Cardiac septum (tissue), 1 donor: Measurements from ENCODE around the gene VAV1. TPM values are rescaled to one million over a fixed set of nuclear protein-coding genes. Genes with fewer than 3 reads are reported as not detected.
"Not testable (repeated sequence)": the region's sequence is repeated elsewhere in the genome, so short reads cannot be mapped to it uniquely, and the experiment has no call there.

Experiments
- DNase-seq: peaks from one replicate; pipeline ENCODE4 v3.0.0-alpha.2; 2020; ENCODE audit warnings: low spot score
- intact Hi-C: fragments of 100-400 bp; cut with DNase I; formaldehyde crosslinking; loops from one replicate; pipeline ENCODE4 v1.14.0; 2022
- total RNA-seq: library from RNA; stranded (reverse); fragmentation: NEBNext Ultra II Directional; extraction: Animal tissue kit (Norgen Biotek cat#: 25700); gene quantifications from one replicate; pipeline ENCODE4 v1.2.1, GENCODE V29; 2021
- donor health status: DM: no; HTN: no; CAD: no.

VAV1 gene
- total RNA-seq, 1 donor from 2014 or later: 1.5 TPM

DNA sequence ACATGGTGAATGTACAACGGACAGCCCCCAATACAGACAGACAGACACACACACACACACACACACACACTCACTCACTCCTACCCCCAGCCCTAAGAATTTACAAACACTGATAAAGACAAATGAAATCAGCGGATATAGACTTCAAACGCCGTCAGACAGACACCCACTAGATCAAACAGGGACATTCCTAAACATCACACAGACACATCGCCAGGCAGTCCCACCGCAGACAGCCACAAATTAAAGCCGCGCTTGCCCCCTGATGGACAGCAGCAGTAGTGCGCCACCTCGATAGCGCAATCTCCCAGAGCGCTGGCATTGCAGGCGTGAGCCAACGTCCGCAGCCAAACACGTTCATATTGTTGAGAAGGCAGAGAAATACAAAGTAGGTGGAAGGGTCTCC is 90.2 kb downstream of the VAV1 start:
- intact Hi-C loops: loop anchor here (1.0 to 5.0 kb wide), 3 partner anchors 124 to 345 kb away; partner anchors contain the start of gene TRIP10
- peak; percentile 87 for DNase-seq

DNA sequence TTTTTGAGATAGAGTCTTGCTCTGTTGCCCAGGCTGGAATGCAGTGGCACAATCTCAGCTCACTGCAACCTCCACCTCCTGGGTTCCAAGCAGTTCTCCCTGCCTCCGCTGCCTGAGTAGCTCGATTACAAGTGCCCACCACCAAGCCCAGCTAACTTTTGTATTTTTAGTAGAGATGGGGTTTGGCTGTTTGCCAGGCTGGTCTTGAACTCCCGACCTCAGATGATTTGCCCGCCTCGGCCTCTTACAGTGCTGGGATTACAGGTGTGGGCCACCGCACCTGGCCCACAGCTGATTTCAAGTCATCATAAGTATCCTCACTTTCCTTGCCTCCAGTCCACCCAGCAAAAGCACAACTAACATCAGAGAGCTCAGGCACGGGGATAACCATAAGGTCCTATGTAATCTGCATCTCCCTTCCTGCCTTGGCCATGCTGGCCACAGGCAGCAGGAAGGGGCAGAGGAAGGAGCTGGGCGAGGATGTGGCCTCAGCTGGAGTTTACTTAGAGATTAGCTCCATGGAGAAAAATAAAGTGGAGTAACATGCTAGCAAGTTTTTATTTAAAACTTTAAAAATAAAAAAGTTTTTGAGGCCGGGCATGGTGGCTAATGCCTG is 91.9 kb downstream of the VAV1 start:
- DNase-seq: no peak
- intact Hi-C loops: loop anchor here (5.0 kb wide), 1 partner anchor 347 kb away; no protein-coding TSS in a partner anchor

DNA sequence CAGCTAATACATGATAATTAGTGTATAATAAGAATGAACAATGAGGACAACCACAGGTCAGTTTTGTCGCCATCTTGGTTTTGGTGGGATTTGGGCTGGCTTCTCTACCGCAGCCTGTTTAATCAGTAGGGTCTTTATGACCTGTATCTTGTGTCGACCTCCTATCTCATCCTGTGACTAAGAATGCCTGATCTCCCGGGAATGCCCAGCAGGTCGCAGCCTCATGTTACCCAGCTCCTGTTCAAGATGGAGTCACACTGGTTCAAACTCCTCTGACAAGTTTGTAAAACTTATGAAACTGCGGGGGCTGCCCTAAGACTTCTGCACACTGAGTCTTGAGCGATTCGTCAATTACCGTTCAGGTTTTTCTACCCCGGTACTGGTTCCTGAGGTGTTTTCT is 93.3 kb downstream of the VAV1 start:
- DNase-seq: no peak
- intact Hi-C loops: no loop called here

GRCh38 chr19:6866741-6867151 is 94.2 kb downstream of the VAV1 start:
- no peak for DNase-seq
- intact Hi-C loops: no loop called here

GRCh38 chr19:6868351-6868750 is 95.8 kb downstream of the VAV1 start:
- no peak for DNase-seq
- intact Hi-C loops: no loop called here

DNA sequence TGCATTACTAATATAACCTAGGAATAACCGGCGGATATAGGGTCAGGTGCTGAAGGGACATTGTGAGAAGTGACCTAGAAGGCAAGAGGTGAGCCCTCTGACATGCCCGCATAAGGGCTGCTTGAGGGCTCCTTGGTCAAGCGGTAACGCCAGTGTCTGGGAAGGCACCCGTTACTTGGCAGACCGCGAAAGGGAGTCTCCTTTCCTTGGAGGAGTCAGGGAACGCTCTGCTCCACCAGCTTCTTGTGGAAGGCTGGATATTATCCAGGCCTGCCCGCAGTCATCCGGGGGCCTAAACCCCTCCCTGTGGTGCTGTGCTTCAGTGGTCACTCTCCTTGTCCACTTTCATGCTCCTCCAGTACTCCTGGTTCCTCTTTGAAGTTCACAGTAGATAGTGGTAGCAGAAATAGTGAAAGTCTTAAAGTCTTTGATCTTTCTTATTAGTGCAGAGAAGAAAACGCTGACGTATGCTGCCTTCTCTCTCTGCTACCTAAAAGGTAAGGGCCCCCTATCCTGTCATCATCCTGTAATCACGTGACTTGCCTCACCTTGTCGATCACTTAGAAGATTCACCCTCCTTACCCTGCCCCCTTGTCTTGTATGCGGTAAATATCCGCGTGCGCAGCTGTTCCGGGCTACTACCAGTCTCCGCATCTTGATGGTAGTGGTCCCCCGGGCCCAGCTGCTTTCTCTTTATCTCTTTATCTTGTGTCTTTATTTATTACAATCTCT is 96.8 kb downstream of the VAV1 start:
- intact Hi-C loops: not testable (repeated sequence)

GRCh38 chr19:6873708-6874431 is 101.4 kb downstream of the VAV1 start:
- no peak for DNase-seq

More for the DNA sequence above, 96.8 kb downstream of the VAV1 start:
- not testable (repeated sequence) for DNase-seq

GRCh38 chr19:6875218-6875617 is 102.7 kb downstream of the VAV1 start:
- no peak for DNase-seq
- intact Hi-C loops: no loop called here

More at GRCh38 chr19:6873708-6874431, 101.4 kb downstream of the VAV1 start:
- intact Hi-C loops: no loop called here

DNA sequence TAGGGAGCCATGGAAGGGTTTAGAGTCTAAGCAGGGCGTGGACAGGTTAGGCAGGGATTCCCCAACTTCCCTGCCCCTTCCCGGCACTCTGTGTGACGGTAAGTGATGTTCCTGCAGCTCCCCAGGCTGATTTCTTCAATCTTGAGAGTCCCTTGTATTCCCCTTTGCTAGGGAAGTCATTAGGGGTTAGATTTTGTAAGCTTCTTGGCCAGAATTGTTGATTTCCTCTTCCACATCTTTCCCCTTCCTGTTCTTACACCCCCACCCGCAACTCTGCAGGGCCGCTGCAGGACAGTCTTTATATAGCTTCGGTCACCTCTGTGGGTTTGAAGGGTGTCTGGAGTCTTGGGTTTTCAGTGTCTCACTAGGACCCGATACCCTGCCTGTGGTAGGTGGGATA is 104.2 kb downstream of the VAV1 start:
- intact Hi-C loops: no loop called here
- DNase-seq: no peak

DNA sequence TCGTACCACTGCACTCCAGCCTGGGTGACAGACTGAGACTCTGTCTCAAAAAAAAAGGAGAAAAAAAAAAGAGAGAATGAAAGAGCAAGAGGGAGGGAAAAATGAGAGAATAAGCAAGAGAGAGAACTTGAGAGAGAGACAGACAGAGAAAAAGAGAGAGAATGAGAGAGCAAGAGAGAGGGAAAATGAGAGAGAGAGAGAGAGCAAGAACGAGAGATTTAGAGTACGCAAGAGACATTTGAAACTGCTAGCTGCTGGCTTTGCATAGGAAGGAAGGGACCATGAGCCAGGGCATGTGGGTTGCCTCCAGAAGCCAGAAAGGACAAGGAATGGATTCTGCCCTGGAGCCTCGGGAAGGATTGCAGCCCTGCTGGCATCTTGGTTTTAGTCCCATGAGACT is 105.3 kb downstream of the VAV1 start:
- intact Hi-C loops: no loop called here
- DNase-seq: no peak

GRCh38 chr19:6886277-6886897 is 113.9 kb downstream of the VAV1 start:
- intact Hi-C loops: no loop called here

GRCh38 chr19:6887316-6887715 is 114.8 kb downstream of the VAV1 start, which contains the start of gene ADGRE1:
TSS of gene ADGRE1 (plus strand) at chr19:6887579. CDS start at chr19:6887609, 30 bp downstream.
- peak; percentile 81 for DNase-seq
- intact Hi-C loops: no loop called here

More at GRCh38 chr19:6886277-6886897, 113.9 kb downstream of the VAV1 start:
- no peak for DNase-seq

DNA sequence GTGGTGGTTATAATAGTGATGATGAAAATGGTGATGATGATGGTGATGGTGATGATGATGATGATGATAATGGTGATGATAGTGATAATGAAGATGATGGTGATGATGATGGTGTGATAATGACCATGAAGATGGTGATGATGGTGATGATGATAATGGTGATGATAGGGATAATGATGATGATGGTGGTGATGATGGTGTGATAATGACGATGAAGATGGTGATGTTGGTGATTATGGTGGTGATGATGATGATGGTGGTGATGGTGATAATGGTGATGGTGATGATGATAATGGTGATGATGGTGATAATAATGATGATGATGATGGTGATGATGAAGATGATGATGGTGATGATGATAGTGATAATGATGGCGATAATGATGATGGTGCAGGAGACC is 116.5 kb downstream of the VAV1 start:
- intact Hi-C loops: no loop called here
- DNase-seq: no peak

- intact Hi-C loops: no loop called here
- no peak for DNase-seq
These were observed 117.9 kb downstream of the VAV1 start for GRCh38 chr19:6890401-6890913.

GRCh38 chr19:6890938-6891337 is 118.4 kb downstream of the VAV1 start:
- no peak for DNase-seq
- intact Hi-C loops: no loop called here

DNA sequence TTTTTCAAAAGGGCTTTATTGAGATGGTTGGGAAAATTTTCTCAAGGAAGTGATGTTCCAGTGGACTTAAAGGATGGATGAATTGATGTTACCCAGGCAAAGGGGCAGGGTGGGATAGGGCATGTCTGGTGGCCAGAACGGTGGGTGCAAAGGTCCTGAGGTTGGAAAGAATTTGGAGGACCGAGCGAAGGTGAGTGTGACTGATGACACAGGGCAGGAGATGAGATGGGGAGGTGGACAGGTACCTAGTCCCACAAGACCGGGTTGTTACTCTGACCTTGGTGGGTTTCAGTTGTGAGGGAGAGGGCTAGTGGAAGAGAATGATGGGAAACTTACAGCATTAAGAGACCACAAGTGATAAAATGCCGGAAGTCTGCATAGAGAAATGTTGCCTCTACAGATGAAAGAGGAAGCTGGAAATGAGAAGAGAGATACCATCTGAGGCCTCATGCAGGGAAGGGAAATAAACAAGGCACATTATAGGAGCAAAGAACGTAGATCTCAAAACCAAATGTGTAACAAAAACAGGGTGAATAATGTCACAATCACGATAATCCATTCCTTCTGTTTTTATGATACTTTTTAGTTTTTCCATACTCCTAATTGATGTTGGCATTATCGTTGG is 119.4 kb downstream of the VAV1 start:
- intact Hi-C loops: no loop called here
- no peak for DNase-seq

GRCh38 chr19:6894313-6894712 is 121.8 kb downstream of the VAV1 start:
- intact Hi-C loops: no loop called here

GRCh38 chr19:6903446-6903845 is 130.9 kb downstream of the VAV1 start:
- intact Hi-C loops: no loop called here
- DNase-seq: no peak

More at GRCh38 chr19:6894313-6894712, 121.8 kb downstream of the VAV1 start:
- no peak for DNase-seq

- intact Hi-C loops: no loop called here
- DNase-seq: no peak
These were observed 134.1 kb downstream of the VAV1 start for GRCh38 chr19:6906559-6907060.
